DND-41 (cell line): ENCODE results near the gene MRPL34.

Source experiments
- EZH2 ChIP-seq: IDR thresholded peaks from 3 replicates; pipeline ENCODE4 v1.6.1; 2012; ENCODE audit warnings: borderline replicate concordance, low read depth, mild to moderate bottlenecking, moderate library complexity, low read length, inconsistent platforms; ENCODE audit not compliant: severe bottlenecking
- TF ChIP-seq, protein P1 (sequence below): IDR thresholded peaks from 2 replicates; pipeline ENCODE4 v1.5.1; 2012; ENCODE audit warnings: borderline replicate concordance, low read length, moderate library complexity, mild to moderate bottlenecking; ENCODE audit not compliant: poor library complexity, severe bottlenecking; ENCODE audit errors: extremely low read depth

- TF ChIP-seq, protein P1, sequence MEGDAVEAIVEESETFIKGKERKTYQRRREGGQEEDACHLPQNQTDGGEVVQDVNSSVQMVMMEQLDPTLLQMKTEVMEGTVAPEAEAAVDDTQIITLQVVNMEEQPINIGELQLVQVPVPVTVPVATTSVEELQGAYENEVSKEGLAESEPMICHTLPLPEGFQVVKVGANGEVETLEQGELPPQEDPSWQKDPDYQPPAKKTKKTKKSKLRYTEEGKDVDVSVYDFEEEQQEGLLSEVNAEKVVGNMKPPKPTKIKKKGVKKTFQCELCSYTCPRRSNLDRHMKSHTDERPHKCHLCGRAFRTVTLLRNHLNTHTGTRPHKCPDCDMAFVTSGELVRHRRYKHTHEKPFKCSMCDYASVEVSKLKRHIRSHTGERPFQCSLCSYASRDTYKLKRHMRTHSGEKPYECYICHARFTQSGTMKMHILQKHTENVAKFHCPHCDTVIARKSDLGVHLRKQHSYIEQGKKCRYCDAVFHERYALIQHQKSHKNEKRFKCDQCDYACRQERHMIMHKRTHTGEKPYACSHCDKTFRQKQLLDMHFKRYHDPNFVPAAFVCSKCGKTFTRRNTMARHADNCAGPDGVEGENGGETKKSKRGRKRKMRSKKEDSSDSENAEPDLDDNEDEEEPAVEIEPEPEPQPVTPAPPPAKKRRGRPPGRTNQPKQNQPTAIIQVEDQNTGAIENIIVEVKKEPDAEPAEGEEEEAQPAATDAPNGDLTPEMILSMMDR = no peak
- TF ChIP-seq EZH2 = no peak
Measured at GRCh38 chr19:17347361-17347760, 41.7 kb downstream of the MRPL34 start.
